GM19395 (cell line): ENCODE data around the gene PLXNC1.

Experiments used
- ATAC-seq: cut with Tn5 transposase; IDR thresholded peaks from one replicate; pipeline ENCODE4 v1.9.1; 2021; ENCODE audit warnings: mild to moderate bottlenecking, moderate library complexity; ENCODE audit not compliant: unreplicated experiment

The PLXNC1 gene

DNA sequence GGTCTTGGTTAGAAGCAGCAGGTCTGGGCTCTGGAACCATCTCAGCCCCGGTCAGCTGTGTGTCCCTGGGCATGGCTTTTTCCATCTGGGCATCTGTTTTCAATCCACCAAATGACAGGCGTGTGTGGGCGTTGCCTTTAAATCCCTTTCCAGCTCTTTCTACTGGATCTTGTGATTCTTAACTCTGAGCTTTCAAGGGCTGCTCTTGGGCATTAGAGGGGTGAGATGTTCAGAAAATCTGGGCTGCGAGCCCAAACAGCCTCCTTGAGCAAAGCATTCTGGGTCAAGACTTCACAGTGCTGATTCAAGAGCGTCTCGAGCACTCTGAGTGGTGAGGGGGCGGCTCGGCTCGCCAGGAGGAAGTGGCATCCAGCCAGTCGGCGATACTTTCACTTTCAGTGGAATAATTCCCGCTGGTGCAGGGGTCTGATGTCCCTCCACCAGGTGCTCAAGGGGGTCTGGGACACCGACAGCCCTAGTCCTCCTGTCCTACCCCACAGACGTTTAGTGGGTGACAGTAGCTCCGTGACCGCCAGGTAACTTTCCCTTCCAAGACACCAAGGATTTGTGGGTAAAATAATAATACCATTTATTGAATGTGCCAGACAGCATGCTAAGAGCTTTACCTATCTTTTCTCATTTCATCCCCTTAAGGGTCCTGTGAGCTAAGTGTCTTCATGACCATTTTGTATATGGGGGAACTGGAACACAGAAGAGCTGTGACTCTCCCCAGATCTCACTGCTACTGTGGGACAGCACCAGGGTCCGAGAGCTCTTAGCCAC is 114.0 kb downstream of the PLXNC1 start:
- ATAC-seq, result peak; percentile 56

DNA sequence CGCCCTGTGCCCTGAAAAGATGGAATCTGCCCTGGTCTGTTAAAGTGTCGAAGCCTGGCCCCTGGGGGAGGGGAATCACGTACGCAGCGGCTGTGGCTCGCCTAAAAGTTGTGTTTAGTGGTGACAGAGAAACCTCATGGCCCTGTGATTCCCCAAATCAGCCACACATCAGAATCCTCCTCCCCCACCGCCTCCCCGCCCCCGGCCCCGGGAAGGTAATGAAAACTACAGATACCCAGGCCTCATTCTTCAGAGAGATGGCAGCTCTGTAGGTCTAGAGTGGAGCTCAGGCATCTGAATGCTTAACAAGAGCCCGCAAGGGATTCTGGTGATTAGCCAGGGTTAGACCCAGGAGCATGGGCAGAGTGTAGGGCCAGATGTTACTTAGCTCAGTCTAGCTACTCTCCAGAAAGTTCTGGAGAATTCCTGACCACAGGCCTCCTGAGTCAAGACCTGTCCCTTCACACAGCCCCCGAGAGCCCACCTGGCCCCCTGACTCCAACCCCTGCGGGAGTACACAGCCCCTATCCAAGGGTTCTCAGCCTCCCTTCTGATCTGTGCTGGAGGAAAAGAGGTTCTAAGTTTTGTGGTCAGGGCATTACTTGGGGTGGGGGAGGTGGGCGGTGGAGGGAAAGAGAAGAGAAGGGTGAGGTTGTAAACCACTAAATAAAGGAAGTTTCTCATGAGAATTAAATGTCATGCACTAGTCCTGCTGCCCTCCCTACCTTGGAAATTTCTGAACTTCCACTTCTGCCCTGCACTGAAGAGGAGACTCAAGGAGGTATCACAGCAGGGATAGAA is 114.8 kb downstream of the PLXNC1 start:
- ATAC-seq, result peak; percentile 45

DNA sequence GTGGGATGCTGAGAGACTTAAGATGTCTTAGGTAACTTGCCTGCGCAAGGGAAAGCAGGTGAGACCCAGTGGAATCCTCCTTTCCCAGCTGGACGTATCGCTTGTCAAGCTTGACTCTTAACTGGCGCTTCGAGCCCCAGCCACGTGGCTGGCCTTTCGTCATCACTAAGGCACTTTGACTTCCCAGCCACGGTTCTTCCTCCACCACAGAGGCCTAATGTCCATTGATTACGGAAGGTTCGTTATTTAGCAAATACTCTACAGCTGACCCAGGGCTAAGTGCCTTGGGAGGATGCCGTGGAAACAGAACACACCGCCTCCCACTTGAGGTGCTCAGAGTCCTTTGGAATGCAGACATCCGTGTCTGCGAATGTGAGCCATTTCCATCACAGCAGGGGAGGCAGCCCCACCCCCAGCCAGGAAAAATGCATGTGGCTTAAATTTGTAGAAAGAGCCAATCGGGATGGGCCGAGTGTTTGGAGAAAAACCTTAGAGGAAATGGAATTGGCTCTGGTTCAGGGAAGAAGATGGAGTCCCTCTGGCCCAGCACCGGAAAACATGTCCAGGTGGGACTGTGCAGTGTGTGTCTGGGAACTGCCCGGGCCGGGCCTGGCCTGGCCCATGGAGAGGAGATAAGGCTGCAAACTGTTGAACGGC is 115.7 kb downstream of the PLXNC1 start:
- no peak for ATAC-seq

DNA sequence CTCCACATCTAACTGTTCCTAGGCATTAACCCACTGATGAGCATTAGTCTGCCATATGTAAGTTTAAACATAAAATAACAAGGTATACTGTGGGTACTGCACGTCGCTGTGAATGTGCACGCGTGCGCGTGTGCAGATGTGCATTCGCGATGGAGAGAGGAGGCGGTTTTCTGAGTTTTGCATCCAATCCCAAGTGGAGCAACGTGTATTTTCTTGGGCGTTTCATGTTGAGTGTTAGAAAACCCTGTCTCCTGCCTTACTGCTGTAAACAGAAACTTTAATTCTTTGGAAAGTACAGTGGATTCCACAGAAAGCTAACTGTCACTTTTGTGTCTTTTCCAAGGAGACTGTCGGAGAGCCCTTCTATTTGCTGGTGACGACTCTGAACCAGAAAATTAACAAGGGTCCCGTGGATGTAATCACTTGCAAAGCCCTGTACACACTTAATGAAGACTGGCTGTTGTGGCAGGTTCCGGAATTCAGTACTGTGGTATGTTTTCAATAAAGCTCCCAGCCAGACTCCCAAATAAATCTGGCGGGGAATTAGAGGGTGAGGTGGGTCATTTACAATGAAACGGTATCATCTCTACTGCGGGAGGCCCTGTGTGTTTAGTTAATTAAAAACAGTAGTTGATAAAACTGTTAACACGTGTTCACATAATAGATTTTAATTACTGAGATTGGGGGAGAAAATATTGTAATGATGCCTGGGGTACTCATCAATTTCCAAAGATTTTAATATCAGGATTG is 116.5 kb downstream of the PLXNC1 start:
- no peak for ATAC-seq

DNA sequence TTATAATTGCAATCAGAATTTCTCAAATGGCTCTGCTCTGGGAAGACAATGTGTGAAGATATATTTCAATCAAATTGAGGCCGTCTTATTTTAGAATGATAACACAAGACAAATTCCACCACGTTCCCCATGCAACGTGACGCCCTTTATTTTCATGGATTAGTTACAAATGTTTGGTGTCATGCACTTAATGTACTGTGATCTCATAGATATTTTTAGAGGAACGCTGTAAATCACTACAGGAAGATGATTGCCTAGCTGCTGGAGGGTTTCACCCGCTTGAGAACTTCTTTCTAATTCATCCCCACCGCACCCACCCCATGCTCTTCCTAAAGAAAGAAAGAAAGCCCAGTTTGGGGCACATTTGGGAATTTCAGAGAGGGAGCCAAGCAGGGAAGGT is 117.2 kb downstream of the PLXNC1 start:
- ATAC-seq, result no peak

DNA sequence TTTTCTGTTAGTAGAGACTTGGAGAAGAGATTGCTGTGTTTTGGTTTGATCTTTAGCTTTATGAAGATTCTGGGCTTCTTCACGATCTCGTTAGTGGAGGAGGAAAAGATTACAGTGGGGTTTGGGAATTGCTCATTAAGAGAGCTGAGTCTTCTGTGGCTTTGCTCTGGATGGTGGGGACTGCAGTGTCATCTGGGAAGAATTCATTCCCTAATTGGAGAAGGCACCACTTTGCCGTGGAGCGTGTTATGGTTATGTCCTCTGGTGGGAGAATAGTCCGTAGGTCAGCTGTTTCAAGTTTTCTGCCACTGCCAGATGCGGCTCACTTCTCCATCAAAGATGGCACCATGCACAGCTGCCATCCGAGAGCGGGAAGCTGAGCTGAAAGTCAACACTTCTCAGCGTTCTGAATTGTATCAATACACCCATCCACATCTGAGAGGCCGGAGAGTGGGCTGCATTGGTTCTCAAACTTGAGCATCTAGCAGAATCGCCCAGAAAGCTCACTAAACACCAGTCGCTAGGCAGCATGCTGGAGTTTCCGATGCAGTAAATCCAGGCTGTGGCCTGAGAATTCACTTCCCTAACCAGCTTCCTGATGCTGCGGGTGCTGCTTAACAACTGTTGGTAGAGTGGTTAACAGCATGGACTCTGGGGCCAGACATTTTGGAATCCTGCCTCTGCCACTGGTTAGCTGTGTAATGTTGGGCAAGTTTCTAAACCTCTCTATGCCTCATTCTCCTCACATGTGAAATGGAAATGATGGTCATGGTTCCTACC is 117.8 kb downstream of the PLXNC1 start:
- no peak for ATAC-seq

DNA sequence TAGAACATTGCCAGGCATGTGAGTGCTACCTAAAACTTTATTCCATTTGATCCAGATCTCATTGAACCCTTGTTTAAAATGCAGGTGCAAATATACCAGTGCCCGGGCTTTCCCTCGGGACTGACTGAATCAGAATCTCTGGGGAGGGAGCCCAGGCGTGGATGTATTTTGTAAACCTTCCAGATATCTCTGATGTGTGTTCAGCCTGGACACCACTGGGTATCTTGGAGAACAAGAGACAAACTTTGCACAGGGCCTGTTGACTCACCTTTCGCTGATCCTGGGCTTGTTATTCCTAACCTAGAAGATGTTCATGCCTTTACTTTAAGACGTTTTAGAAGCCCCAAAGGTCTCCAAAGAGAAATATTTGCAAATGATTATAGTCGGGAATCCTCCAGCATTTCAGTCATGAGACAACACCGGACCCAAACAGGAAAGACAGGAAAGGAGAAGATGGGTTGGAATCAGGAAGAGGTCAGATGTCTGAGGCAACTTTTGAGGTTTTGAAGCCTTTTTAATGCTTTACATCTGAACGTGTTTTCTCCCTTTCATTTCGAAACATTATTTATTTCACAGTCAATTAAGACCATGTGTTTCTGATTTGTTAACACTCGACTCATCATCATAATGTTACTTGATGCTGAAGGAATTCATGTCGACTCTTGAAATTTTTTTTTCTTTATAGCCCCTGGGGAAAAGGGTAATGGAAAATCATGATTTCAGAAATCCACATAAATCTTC is 118.6 kb downstream of the PLXNC1 start:
- no peak for ATAC-seq

DNA sequence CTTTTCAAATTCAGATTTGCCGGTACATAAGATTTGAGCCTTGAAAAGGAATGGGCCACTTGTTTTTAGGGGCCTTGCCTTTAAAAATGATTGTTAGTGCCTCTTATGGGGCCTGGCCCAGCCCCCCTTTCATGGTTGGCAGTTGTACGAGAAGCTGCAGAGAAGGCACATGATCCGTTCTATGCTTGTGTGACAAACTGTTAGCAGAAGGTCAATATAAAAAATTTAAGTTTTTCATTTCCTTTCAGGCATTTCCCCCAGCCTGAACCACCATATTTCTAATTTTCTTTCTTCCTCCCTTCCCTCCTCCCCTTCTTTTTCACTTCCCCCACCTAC is 119.1 kb downstream of the PLXNC1 start:
- ATAC-seq, result no peak

DNA sequence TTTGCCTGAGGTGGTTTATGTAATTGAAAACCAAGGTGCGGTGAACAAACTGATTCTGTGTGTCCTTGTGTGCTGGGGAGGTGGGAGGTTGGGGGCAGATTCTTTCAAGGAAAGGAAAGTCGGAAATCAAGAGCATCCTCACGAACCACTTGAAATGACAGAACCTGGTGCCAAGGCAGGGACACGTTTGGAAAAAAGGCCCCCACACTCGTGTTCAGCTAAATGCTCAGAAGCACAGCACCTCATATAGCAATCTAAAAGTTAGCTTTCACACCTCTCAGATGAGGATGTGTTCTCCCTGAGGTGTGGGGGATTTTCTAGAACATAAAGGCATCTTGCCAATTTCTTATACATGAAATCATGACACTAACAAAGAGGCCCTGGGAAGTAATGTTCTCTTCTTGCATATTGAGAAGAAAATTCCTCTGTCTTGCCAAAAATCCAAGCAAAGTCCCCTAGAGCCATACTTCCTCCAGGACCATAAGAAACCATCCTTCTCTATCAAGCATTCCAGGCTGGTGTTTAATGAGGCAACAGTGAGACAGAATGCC is 119.6 kb downstream of the PLXNC1 start:
- no peak for ATAC-seq

DNA sequence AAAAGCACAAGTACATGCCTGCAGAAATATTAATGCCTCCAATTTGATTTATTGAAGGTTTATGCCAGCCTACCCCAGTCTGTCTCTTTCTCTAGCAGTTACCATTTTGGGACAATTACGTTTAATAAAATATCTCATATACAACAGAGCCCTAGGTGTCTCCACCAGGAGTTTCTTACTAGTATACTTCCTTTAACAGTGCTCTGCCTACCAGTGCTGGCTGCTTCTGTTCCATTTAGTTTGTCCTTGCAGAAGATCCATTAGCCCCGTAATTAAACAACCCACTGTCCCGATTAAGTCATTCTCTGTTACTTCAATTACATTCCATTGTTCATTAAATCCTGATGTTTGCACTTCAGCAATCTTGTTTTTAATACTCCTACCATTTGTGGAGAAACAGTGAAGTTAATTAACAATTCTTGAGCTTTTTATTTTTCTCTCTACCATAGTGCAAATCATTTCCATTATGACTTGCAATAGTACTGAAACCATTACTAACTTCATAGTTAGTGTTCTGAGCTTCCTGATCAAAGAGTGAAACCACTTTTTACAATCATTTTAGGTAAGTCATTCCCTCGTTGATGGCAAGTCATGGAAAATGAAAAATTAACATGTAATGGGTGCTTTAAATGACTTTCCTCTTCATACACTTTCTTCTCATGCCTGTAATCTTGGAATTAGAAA is 121.1 kb downstream of the PLXNC1 start:
- ATAC-seq, result peak; percentile 71

DNA sequence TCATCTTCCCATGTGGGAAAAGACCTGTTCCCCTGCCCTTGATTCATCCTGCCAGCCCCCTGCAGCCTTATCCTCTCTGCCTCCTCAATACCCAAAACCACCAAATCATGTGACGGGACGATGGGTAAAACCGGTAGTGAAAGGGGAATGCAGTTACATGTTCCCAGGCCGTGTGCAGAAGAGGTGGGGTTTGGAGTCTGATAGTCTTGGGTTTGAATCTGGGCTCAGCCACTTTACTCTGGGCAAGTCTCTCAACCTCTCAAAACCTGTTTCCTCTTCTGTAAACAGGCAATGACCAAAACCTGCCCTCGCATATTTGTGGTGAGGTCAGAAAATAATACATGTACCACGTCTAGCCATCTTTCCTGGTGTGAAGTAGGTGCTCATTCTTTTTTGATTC is 123.0 kb downstream of the PLXNC1 start:
- ATAC-seq, result no peak

DNA sequence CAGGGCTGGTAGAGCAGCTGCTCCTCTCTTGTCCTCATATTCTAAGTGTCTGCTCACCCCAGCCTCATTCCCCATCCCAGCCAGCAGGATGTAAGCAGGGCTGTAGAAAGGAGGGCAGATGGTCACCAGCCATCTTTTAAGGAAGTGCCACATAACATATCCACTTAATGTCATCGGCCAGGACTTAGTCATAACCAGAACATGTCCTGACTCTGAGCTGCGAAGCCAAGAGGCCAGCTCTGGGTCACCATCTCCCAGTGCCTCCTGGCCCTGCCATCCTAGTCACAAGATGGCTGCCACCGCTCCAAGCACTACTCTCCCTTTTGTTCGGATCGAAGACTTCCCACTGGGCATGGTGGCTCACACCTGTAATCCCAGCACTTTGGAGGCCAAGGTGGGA is 123.9 kb downstream of the PLXNC1 start:
- ATAC-seq, result no peak

DNA sequence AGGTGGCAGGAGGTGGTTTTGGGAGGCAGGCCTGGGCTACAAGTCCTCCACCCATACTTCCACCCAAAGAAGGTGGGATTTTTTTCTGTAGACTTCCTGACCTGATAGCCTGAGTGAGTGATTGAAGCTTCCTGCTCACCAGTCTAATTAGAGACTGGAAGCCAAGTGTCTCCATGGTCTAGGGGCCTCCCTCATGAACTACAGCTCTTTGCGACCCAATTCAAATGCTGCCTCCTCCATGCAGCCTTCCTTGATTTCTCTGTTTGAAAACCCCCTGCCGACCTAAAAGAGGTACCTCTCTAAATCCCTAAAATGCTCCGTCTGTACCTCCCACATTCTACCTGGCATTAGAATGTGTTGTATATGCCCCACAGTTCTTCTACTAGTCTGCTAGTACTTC is 124.9 kb downstream of the PLXNC1 start:
- no peak for ATAC-seq

DNA sequence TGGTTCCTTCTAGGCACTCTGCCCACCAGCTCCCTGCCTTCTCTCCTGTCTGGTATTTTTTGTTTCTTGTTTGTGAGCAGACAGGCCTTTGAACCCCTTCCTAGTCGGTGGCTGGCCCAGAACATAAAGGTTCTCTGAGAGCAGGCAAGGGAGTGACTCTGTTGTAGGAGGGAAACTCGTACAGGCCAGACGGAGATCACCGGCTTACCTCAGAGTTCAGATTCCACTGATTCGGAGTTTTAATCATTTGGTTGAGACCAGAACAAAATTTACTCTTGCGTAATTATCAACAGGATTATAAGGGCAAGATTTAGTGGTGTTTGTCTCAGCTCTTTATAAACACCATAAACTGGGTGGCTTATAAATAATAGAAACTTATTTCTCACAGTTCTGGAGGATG is 128.3 kb downstream of the PLXNC1 start:
- no peak for ATAC-seq

DNA sequence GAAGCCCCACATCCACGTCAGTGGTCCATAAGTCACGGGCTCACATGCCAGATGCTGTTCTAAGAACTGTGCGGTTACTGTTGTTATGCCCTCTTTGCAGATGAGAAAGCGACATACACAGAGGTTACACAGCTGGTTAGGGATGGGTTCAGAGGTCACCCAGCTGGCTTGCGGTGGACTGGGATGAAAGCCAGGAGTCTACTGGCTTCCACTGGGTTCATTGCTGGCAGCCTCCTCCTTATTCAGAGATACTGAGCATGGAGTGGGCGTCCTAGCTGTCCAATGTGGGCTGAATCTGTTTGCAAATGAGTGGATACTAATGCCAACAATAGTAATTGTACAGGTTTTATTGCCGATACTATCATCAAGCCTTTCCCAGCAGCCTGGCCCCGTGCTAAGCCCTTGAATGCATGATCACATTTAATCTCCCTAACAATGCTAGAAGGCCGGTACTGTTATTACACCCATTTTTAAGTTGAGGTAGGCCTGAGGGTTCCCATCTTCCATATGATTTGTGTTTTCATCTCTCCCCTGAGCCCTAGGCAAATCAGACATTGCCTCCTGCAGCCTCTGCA is 129.1 kb downstream of the PLXNC1 start:
- no peak for ATAC-seq

DNA sequence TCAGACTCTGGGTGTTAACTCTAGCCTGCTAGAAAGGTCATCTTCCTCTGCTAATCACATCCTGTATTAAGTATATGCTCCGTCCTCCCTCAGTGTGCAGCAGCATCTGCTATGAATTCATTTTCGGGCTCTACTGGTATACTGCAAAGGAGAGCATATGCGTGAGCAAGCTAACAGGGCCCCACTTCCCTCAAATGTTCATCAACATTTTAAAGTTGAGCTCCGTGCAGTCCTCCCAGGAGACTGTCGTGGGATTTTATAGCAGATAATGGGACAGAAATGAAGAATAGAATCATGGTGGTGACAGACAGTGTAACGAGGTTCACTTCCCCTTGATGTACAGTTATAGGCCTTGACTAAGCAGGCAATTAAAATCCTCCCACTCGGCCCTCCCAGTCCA is 131.7 kb downstream of the PLXNC1 start:
- ATAC-seq, result no peak

DNA sequence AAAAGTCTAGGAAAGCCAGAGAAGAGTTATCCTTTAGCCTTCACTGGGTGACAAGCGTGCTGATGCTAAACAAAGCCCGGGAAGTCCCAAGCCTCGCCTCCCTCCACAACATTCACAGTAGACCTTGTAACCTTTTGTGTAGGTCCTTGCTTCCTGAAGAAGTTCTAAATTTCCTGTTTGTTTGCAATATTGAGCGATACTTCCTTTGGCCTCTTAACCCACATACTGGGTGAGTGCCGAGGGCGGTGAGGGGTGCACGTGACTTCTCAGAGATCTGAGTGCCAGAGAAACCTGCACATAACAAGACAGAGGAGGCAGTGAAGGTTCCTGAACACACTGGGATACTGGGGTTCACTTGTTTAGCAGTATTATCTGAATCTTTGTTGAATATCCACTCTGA is 134.3 kb downstream of the PLXNC1 start:
- no peak for ATAC-seq

DNA sequence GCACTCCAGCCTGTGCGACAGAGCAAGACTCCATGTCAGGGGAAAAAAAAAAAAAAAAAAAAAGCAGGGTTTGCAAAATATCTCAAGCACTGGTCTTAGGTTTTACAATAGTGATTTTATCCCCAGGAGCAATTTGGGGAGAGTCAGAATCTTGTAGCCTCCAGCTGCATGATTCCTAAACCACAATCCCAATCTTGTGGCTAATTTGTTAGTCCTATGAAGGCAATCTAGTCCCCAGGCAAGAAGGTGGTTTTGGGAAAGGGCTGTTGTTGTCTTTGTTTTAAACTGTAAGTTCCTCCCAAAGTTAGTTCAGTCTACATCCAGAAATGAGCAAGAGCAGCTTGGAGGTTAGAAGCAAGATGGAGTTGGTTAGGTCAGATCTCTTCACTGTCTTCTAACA is 135.7 kb downstream of the PLXNC1 start:
- ATAC-seq, result no peak

DNA sequence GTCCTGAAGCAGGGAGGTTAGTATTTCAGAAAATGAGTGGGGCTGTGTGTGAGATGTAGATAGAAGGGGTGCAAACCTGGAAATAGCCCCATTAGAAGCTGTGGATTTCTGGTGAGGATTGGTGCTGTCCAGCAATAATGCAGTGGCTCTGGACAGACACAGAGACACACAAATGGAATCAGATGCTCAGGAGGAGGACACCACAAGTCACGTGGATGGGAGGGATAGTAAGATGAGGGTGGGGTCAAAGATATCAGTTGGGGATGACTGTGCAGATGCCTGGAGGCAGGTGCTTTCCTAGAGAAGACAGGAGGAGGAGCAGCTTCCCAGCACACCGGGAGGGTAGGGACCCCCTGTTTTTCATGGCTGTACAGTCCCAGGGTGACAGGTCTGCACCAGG is 136.5 kb downstream of the PLXNC1 start:
- ATAC-seq, result no peak
